Panc1 (cell line): ENCODE results near the gene TC2N. TPM values are rescaled to one million over a fixed set of nuclear protein-coding genes. Genes with fewer than 3 reads are reported as not detected.

Experiments
- ATAC-seq: fragments of 200-7000 bp; cut with Tn5 transposase; 2 replicates; pipeline ENCODE4 v1.9.1; 2020; ENCODE audit warnings: mild to moderate bottlenecking, moderate library complexity
- BruUV-seq: library from RNA; stranded (reverse); fragments of 400-500 nt; replicated peaks from 2 replicates; lab custom pipeline; 2021; lab: Mats Ljungman, UMichigan
- CTCF ChIA-PET: fragments of 300-600 bp; sonication (Branson Sonifier 250); formaldehyde crosslinking; loops from one replicate; lab custom pipeline; 2022; ENCODE audit warnings: antibody characterized with exemption; lab: Charles Lee
- POLR2A ChIA-PET: fragments of 300-600 bp; sonication (Branson Sonifier 250); formaldehyde crosslinking; loops from one replicate; lab custom pipeline; 2022; ENCODE audit warnings: antibody characterized with exemption; lab: Charles Lee
- DNase-seq: peaks from one replicate; pipeline ENCODE4 v3.0.0-alpha.2; 2010; ENCODE audit warnings: low read depth, low spot score
- H3K27ac ChIP-seq: 2 replicates; pipeline ENCODE4 v1.5.1; 2011; ENCODE audit warnings: mild to moderate bottlenecking, low read length, inconsistent platforms
- H3K27me3 ChIP-seq: fragments of 200-500 bp; sonication (Bioruptor generic); 2 replicates; pipeline ENCODE4 v1.6.0; 2014; ENCODE audit warnings: low read length, inconsistent platforms; ENCODE audit not compliant: control insufficient read depth, insufficient read depth
- H3K36me3 ChIP-seq: fragments of 200-500 bp; sonication (Bioruptor generic); 2 replicates; pipeline ENCODE4 v1.5.1; 2014; ENCODE audit warnings: inconsistent platforms, mild to moderate bottlenecking, low read length, moderate library complexity; ENCODE audit not compliant: control insufficient read depth, insufficient read depth
- H3K4me1 ChIP-seq: 2 replicates; pipeline ENCODE4 v1.5.1; 2011; ENCODE audit warnings: inconsistent platforms, mild to moderate bottlenecking, low read length, moderate library complexity; ENCODE audit not compliant: control insufficient read depth, insufficient read depth
- H3K4me3 ChIP-seq, 2 experiments: 2 replicates each; pipeline ENCODE4 v1.5.1; 2011 to 2012; ENCODE audit warnings: low read depth in 2 of 2, low read length in 2 of 2, mild to moderate bottlenecking in 2 of 2, inconsistent platforms in 1 of 2, moderate library complexity in 1 of 2
- H3K9me3 ChIP-seq: fragments of 200-500 bp; sonication (Bioruptor generic); 2 replicates; pipeline ENCODE4 v1.5.1; 2014; ENCODE audit warnings: low read depth, mild to moderate bottlenecking, inconsistent platforms, low read length, moderate library complexity; ENCODE audit not compliant: control insufficient read depth, insufficient read depth
- CTCF ChIP-seq: fragments of 450-650 bp; IDR thresholded peaks from 2 replicates; pipeline ENCODE4 v1.5.1; 2017; ENCODE audit warnings: mild to moderate bottlenecking
- POLR2AphosphoS5 ChIP-seq: IDR thresholded peaks from 2 replicates; pipeline ENCODE4 v1.6.1; 2012; ENCODE audit warnings: mild to moderate bottlenecking, low read depth, low read length, moderate library complexity
- SIN3A ChIP-seq: IDR thresholded peaks from 2 replicates; pipeline ENCODE4 v1.6.1; 2012; ENCODE audit warnings: low read depth, mild to moderate bottlenecking, low read length, moderate library complexity, borderline replicate concordance; ENCODE audit not compliant: insufficient read depth
- TCF7L2 ChIP-seq: IDR thresholded peaks from 2 replicates; pipeline ENCODE4 v1.6.1; 2011; ENCODE audit warnings: mild to moderate bottlenecking, low read depth, low read length, inconsistent platforms
- in situ Hi-C: cut with HindIII; loops from 2 replicates; pipeline ENCODE4 v1.10.0; 2016; ENCODE audit warnings: low sequenced_read_pairs, low pct_unique_long_range_greater_than_20kb
- intact Hi-C: fragments of 100-400 bp; cut with micrococcal nuclease; formaldehyde crosslinking; loops from one replicate; pipeline ENCODE4 v1.10.0; 2022; ENCODE audit not compliant: unreplicated experiment
- total RNA-seq: library from RNA; stranded (reverse); gene quantifications from one replicate; pipeline ENCODE4 v1.2.1, GENCODE V29; 2021; ENCODE audit not compliant: unreplicated experiment
- TF ChIP-seq, protein P1 (sequence below), 2 experiments: IDR thresholded peaks; 2 replicates each; pipeline ENCODE4 v1.6.1; 2011 to 2012; ENCODE audit warnings: low read depth in 2 of 2, control low read depth in 1 of 2, low read length in 1 of 2, mild to moderate bottlenecking in 1 of 2, moderate library complexity in 1 of 2; ENCODE audit not compliant: insufficient read depth in 1 of 2

TC2N gene
- total RNA-seq, 1 experiment from 2014 or later: 0.49 TPM

DNA sequence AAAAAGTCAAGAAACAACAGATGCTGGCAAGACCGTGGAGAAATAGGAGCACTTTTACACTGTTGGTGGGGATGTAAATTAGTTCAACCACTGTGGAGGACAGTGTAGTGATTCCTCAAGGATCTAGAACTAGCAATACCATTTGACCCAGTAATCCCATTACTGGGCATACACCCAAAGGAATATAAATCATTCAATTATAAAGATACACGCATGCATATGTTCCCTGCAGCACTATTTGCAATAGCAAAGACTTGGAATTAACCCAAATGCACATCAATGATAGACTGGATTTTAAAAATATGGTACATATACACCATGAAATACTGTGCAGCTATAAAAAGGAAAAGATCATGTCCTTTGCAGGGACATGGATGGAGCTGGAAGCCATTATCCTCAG, 117.5 kb downstream of the TC2N start:
- ChIA-PET POLR2A (no interaction called here), CTCF (no interaction called here)
- intact Hi-C loops (no loop called here), in situ Hi-C loops (no loop called here)
- H3K27ac ChIP-seq: no peak overlapping the region
- TF ChIP-seq POLR2AphosphoS5 (no peak), CTCF (no peak), TCF7L2 (no peak), SIN3A (no peak)
- TF ChIP-seq, protein P1, sequence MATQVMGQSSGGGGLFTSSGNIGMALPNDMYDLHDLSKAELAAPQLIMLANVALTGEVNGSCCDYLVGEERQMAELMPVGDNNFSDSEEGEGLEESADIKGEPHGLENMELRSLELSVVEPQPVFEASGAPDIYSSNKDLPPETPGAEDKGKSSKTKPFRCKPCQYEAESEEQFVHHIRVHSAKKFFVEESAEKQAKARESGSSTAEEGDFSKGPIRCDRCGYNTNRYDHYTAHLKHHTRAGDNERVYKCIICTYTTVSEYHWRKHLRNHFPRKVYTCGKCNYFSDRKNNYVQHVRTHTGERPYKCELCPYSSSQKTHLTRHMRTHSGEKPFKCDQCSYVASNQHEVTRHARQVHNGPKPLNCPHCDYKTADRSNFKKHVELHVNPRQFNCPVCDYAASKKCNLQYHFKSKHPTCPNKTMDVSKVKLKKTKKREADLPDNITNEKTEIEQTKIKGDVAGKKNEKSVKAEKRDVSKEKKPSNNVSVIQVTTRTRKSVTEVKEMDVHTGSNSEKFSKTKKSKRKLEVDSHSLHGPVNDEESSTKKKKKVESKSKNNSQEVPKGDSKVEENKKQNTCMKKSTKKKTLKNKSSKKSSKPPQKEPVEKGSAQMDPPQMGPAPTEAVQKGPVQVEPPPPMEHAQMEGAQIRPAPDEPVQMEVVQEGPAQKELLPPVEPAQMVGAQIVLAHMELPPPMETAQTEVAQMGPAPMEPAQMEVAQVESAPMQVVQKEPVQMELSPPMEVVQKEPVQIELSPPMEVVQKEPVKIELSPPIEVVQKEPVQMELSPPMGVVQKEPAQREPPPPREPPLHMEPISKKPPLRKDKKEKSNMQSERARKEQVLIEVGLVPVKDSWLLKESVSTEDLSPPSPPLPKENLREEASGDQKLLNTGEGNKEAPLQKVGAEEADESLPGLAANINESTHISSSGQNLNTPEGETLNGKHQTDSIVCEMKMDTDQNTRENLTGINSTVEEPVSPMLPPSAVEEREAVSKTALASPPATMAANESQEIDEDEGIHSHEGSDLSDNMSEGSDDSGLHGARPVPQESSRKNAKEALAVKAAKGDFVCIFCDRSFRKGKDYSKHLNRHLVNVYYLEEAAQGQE (IDR thresholded peaks at IDR 0.05; ENCODE audit: insufficient read depth in 1 of 2, low read depth in 2 of 2, low read length in 1 of 2): no peak
- no peaks in the 10 kb centered on the region for H3K36me3 ChIP-seq
- no peaks in the 10 kb centered on the region for H3K27me3 ChIP-seq
- H3K4me3 ChIP-seq: no peak overlapping the region
- no peak for ATAC-seq
- H3K4me1 ChIP-seq: no peaks in the 10 kb centered on the region
- H3K9me3 ChIP-seq: no peaks in the 10 kb centered on the region
- BruUV-seq: no TSS peak
- DNase-seq: no peak

DNA sequence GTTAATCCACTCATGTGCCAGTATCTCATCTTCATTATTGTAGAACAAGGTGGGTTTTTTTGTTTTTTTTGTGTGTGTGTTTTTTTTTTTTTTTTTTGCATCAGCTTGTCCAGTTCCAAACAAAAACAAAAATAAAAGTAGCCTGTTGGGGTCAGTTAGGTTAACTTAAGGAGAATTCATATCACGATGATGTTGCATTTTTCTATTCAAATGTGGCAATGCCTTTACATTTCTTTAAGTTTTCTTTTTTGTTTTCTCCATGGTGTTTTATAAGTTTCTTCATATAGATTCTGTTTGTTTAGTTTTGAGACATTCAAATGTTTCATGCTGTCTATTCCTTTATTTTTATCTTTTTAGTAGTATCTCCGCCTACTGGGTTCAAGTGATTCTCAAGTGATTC, 119.3 kb downstream of the TC2N start:
- H3K27me3 ChIP-seq: no peaks in the 10 kb centered on the region
- no peak overlapping the region for H3K27ac ChIP-seq
- no peaks in the 10 kb centered on the region for H3K4me1 ChIP-seq
- TF ChIP-seq, protein P1 (IDR thresholded peaks at IDR 0.05; ENCODE audit: insufficient read depth in 1 of 2, low read depth in 2 of 2, low read length in 1 of 2): no peak
- TF ChIP-seq SIN3A: no peak
- TF ChIP-seq CTCF: no peak
- TF ChIP-seq POLR2AphosphoS5: no peak
- TF ChIP-seq TCF7L2: no peak
- H3K9me3 ChIP-seq: no peaks in the 10 kb centered on the region
- in situ Hi-C loops: no loop called here
- no peaks in the 10 kb centered on the region for H3K36me3 ChIP-seq
- DNase-seq (no peak), ATAC-seq (no peak)
- intact Hi-C loops: no loop called here
- ChIA-PET CTCF (no interaction called here), POLR2A (no interaction called here)
- no peak overlapping the region for H3K4me3 ChIP-seq
- BruUV-seq: no TSS peak
